Bone marrow (tissue), 2 donors: ENCODE results near the gene DDAH2.

Experiments
- DNase-seq, 2 donors: peaks; one replicate each; lab custom pipeline; 2025; lab: John Stamatoyannopoulos, UW

DDAH2 gene

DNA sequence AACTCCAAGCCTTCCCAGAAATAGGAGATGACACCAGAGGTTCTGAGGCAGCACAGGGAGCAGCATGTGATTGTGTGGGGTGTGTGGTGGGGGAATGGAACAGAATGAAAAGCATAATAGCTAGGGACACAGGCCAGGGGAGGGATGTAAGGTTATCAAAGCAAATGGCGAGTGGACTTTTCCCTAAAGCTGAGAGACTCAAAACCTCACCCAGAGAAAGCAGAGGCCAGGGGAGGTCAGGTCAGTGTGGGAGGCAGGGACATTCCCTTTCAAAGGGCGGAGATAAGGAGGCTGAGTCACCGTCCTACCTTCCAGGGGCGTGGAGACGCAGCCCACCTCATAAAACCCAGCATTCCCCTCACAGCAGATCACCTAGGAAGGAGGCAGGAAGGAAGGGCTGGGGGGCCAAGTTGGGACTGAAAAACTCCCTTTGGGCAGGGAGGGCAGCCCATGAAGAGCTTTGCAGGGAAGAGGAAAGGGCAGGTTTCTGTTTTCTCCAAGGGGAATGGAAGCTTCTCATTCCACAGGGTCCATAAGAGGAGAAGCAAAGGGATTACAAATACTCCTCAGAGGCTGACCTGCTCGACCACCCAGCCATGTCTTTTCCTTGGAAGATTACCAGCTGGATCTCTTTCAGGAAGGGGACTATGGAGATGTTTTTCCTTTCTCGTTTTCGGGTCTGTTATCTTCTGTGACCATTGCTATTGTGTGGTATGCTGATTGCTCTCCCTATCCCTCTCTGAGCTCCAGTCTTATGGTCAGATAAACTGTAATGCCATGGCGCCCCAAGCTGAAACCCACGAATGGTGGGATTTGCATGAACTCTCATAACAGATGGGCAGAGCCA, 38.6 kb downstream of the DDAH2 start:
- no peak for DNase-seq

GRCh38 chr6:31689249-31690110, 39.6 kb downstream of the DDAH2 start:
- no peak for DNase-seq

DNA sequence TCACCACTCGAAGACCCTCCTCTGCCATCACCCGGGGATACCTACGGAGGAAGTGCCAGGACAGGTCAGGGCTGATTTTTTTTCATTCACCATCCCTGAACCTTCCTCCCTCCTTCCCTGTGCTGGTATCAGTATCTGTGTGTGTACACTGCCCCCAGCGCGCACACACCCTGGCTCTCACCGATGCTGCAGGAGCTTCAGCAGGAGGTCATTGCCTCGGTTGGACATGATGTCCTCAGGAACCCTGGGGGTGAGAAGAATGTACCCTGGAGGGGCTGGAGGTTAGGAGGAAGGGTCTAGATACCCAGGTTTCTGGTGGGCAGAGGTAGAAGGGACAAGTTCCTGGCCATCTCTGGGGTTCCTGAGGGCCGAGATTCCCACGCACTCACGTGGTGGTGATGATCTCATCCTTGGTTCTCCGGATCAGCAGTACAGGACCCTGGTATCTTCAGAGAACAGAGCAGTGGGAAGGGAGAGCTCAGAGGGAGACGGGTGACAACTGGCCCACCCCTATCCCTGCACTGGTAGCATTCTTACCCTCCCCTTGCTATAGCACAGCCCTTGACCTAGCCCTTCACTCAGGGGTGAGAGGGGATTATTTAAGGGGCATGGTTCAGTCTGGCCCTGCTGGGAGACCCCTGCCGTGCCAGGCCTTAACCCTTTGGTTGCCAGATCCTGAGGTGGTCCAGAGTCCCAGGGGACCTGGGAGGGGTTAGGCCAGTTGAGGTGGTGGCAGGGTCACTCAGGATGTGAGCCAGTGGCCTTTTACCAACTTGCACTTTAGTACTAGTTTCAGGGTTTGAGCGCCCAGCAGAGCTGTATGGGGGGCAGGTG, 41.0 kb downstream of the DDAH2 start:
- DNase-seq: no peak

DNA sequence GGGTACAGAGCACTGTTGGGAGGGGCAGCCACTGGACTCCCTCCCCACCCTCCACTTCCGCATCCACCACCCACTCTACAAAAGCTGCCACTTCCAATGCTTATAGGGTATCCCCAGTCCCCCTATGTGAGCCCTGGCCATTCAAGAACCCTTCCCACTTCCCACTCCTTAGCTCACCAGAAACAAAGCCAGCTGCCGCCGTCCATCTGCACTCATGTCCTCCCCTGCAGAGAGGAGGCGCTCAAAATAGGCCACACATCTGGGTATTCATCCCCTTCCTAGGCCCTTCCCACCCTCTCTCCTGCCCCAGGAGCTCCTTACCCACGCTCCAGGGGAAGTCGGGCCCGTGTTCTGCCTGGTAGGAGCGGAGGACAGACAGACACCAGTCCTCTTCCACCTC, 41.8 kb downstream of the DDAH2 start:
- DNase-seq: no peak

DNA sequence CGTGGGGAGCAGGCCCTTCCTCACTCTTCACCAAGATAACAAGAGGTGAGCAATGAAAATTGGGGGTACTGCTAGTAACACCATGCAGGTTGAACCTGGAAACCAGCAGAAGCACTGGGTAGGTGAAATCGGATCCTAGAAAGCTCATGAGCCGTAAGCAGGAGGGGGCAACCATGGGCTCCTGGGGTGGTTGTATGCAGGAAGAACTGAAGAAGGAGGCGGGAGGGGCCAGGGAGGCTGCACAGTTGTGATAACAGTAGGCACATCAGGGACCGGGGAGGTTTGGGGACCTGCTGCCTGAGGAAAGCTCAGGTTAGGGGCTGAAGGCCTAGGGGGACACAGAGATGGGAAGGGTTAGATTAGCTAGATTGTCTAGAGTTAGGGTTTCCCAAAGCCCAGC, 42.6 kb downstream of the DDAH2 start:
- DNase-seq: no peak

- DNase-seq: no peak
These were observed 45.5 kb downstream of the DDAH2 start for GRCh38 chr6:31683591-31683990.

DNA sequence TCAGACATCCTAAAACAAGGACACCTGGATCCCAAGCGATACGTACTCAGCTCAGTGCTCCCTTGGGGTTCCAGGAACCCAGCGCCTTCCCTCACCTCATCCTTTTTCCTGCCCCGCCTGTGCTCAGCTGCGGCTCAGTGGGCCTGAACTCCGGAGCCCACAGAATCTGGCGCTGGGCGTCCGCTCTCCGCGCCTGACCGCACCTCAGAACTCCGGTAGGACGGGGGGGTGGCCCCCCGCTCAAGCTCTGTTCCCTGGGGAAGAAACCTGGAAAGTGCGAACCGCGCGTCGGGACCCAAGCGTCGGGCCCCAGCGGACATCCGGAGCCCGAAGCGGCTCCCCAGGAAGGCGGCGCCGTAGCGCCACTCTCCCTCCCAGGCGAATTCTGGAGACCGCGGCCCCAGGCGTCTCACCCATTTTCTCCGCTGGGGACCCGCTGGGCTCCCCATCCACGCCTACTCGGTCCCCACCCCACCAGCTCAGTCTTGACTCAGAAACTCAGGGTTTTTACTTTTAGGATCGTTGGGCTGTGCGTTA, 47.9 kb downstream of the DDAH2 start:
- DNase-seq: peak; percentile 22 to 49

GRCh38 chr6:31680226-31681134, 48.6 kb downstream of the DDAH2 start, which contains the start of gene LY6G5C:
TSS of gene LY6G5C (minus strand) at chr6:31681067. CDS start at chr6:31680373, 694 bp downstream.
- DNase-seq: peak; percentile 36 to 59

DNA sequence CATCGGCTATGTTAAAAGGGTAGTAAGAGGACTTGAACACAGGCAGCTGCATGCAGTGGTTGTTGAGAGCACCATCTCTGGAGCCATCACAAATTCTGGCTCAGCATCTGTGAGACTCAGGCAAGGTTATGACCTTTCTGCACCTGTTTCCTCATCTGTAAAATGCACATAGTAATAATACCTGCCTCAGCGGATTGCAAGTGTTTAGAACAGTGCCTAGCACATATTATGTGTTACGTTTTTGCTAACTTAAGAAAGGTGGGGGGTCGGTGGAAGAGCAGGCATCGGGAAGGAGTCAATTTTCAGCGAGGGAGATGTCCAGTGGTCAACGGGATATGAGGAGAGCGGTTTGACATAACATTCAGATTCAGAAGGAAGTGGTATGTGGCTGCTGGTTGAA, 51.1 kb downstream of the DDAH2 start:
- no peak for DNase-seq
